IMR-90 (cell line): ENCODE measurements around the gene AMPD3.
"Not testable (repeated sequence)": the region's sequence is repeated elsewhere in the genome, so short reads cannot be mapped to it uniquely, and the experiment has no call there.

ENCODE experiments used
- BHLHE40 ChIP-seq: fragments of 150-350 bp; IDR thresholded peaks from 2 replicates; pipeline ENCODE4 v1.6.1; 2016; ENCODE audit warnings: mild to moderate bottlenecking, low read depth, low read length
- CTCF ChIP-seq: conservative IDR thresholded peaks from 2 replicates; pipeline ENCODE4 v1.5.1; 2012; ENCODE audit warnings: mild to moderate bottlenecking, low read depth, low read length, improper control_type of control experiment
- FOS ChIP-seq: fragments of 150-350 bp; IDR thresholded peaks from 2 replicates; pipeline ENCODE4 v1.6.1; 2016; ENCODE audit warnings: low read depth, low read length
- MAZ ChIP-seq: IDR thresholded peaks from 2 replicates; pipeline ENCODE4 v1.6.1; 2012; ENCODE audit warnings: low read depth, mild to moderate bottlenecking, low read length, improper control_type of control experiment, moderate library complexity, borderline replicate concordance
- MXI1 ChIP-seq: IDR thresholded peaks from 2 replicates; pipeline ENCODE4 v1.6.1; 2012; ENCODE audit warnings: low read depth, mild to moderate bottlenecking, low read length, moderate library complexity, borderline replicate concordance
- NFE2L2 ChIP-seq: fragments of 150-350 bp; IDR thresholded peaks from 2 replicates; pipeline ENCODE4 v1.6.1; 2016; ENCODE audit warnings: low read depth, mild to moderate bottlenecking, low read length
- POLR2A ChIP-seq: IDR thresholded peaks from 2 replicates; pipeline ENCODE4 v1.6.1; 2012; ENCODE audit warnings: mild to moderate bottlenecking, low read depth, low read length
- RAD21 ChIP-seq: IDR thresholded peaks from 2 replicates; pipeline ENCODE4 v1.6.1; 2012; ENCODE audit warnings: low read length, improper control_type of control experiment
- SMC3 ChIP-seq: fragments of 150-350 bp; IDR thresholded peaks from 2 replicates; pipeline ENCODE4 v1.6.1; 2016; ENCODE audit warnings: low read depth, mild to moderate bottlenecking, antibody characterized with exemption, low read length, moderate library complexity
- USF2 ChIP-seq: fragments of 150-350 bp; IDR thresholded peaks from 2 replicates; pipeline ENCODE4 v1.6.1; 2017; ENCODE audit warnings: mild to moderate bottlenecking, antibody characterized with exemption, low read length, low read depth

- not testable (repeated sequence) for TF ChIP-seq CTCF, MXI1, BHLHE40, FOS, RAD21, USF2, POLR2A, MAZ, SMC3, NFE2L2
Observed at GRCh38 chr11:10436683-10437082, 18.4 kb upstream of the AMPD3 start.
